NCI-H1417 treated with DMSO at 0.1 percent for 48 hours (cell line): Measurements from ENCODE around the gene SLIT1.

Experiments used
- DNase-seq: peaks from one replicate; lab custom pipeline; 2025; lab: John Stamatoyannopoulos, UW

SLIT1 gene

DNA sequence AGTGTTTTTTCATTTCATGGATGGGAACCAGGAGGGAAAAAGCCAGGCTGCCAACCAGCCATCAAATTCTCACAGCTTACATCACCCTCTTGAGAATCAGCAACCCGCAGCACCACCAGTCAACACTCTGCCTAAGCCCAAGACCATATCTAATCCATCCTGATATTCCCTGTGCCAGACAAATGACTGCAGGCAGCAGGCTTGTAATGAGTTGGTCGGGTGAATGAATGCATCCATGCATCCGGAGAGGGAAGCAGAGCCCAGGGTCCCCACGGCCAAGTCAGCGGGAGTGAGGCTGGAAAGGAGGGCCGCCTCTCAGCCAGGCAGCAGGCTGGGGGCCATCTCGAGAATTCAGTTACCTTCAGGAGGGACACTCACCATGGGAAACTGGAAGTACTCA, 46.9 kb downstream of the SLIT1 start:
- DNase-seq: no peak

GRCh38 chr10:97138174-97138573, 47.6 kb downstream of the SLIT1 start:
- no peak for DNase-seq

- DNase-seq: no peak
Observed at GRCh38 chr10:97136756-97137155, 49.0 kb downstream of the SLIT1 start.

DNA sequence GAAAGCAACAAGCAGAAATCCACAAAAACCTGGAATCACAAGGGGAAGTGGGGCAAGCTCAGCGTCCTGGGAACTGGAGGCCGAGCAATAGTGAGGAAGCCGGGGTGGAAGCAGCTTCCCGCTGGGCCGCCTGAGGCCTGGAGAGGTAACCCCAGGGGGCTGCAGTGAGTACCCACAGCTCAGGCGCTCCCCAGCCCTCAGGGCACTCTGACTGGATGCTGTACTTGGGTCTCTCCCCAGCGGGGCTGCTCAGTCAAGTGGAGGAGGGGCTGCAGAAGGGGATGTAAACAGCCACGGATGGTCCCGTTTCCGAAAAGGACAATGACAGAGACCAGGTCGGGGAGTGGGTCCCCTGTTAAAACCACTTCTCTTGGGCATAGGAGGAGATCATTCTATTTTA, 50.3 kb downstream of the SLIT1 start:
- DNase-seq: no peak

DNA sequence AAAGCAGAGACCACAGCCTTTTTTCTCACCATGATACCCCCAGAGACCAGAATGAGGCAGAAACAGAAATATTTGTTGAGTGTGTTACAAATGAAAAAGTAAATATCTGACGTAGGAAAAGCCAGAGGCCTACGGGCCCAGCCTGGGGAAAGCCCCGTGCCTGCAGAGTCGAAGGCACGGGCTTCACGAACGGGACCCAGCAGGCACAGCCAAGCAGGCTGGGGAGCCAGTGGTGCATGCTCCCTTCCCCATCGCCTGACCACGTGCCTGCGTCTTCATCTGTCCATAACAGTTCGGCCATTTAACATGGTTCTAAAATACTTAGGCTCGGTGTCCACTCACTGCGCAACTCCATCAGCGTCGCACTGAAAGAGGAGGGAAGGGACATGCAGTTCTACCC, 50.8 kb downstream of the SLIT1 start:
- DNase-seq: no peak

DNA sequence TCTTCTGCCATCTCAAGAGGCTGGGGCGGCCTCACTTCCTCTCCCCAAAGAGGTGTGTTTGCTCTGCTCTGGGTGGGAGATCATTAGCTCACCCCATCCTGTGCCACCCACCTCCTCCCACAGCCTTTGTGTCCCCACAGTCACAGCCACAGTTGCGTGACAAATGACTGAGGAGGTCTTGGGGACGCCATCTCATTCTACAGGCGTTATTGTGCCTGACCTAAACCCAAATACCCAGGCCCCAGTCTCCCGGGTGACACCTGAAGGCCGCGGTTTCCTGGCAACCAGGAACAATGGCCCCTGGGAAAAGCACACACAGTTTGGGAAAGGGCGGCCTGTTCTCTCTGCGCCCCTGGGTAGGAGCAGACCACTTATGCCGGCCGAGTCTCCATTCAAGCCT, 51.6 kb downstream of the SLIT1 start:
- DNase-seq: no peak

DNA sequence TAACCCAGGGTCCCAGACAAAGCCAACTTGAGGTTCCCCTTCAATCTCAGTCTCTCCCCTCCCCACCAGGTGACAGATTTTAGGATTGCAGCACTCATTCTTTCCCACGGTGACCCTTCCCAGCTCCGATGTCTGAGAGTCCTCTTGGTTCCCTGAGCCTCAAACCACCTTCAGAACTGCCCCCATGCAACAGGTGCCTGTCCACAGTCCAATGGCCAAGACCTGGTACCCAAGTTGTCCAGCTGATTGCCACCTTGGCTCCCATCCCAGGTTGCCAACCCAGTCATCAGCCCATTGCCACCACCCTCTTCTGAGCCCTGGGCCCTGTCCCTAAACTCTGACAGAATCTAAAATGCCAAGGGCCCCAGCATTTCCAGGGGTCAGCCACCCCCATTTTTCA, 53.5 kb downstream of the SLIT1 start:
- no peak for DNase-seq

DNA sequence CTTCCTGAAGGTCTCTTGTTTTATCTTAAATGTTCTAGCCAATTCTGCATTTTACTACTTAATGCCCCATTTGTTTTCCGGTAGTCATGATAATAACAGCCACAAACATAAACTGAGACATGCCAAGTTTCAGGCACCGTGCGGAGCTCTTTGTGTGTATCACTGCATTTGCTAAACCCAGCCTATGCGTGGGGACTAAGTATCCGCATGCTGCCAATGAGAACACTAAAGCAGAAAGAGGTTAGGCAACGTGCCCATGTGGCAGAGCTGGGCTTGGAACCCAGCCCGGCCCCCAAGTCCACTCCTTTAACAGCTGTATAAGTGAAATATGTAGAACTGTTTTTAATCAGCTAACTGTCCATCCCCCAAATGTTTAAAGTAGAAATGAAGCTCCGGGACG, 54.1 kb downstream of the SLIT1 start:
- DNase-seq: no peak

DNA sequence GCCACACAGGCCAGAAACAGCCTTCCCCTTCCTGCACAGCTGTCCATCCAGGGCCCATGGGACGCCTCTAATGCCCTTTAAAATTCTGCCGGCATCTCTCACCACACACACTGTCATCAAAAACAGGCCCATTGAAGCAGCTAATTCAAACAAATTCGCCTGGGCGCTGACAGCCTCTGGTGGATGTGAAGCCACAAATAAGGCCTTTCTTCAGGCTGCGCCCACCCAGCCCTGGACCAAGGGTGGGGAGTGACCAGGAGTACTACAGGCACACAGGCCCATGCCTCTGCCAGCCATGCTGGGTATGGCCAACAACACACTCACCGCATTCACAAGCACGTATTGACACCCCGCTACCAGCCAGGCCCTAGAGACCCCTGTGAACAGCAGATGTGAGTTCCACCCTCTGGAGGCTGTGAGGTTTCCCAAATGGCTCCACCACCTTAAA, 54.6 kb downstream of the SLIT1 start:
- no peak for DNase-seq

DNA sequence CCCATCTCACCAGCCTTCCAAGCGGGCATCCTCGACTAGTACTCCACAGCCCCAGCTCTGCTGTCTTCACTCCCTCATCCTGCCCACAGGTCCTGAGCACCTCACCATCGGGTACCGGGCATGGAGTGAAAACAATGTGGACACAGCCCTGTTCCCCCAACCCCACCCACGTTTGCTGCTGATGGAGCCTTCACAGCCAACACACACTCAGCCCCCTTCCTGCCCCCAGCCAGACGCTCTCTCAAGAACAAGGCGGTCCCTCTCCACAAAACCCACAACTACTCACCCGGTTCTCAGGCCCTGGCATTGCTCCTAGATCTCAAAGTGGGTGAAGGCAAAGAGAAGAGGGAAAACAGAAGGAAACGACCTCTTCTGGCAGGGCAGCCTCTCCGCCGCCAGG, 56.1 kb downstream of the SLIT1 start:
- no peak for DNase-seq

DNA sequence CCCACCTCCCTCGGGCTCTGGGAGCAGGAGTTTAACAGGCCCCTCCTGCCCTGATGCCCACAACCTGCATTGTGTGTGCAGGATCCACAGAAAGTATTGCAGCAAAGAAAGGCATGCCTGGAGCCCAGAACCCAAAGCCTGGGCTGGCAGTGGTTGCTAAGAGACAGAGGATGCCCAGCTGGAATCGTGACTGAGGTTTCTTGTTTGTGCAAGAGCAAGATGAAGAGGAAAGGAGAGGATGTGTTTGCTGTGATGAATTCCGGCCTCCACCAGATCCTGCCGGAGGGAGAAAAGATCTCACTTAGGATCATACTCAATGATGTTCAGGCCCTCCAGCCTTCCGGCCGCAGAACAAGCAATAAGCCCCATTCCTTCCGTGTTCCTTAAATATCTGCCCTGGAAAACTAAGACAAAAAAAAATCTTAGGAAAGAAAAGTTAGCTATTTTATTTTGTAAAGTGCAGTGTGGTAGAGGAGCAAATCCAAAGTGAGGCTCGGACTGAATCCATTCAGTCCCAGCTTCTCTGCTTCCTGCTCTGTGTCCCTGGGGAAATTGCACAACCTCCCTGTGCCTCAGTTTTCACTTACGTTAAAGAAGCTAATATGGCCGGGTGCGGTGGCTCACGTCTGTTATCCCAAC, 57.1 kb downstream of the SLIT1 start:
- peak; percentile 24 for DNase-seq

GRCh38 chr10:97128039-97128492, 57.7 kb downstream of the SLIT1 start:
- no peak for DNase-seq

- no peak for DNase-seq
Observed at GRCh38 chr10:97127509-97127908, 58.2 kb downstream of the SLIT1 start.

GRCh38 chr10:97124211-97124610, 61.5 kb downstream of the SLIT1 start:
- DNase-seq: no peak

GRCh38 chr10:97123765-97124164, 62.0 kb downstream of the SLIT1 start:
- DNase-seq: no peak

GRCh38 chr10:97121041-97121440, 64.7 kb downstream of the SLIT1 start:
- DNase-seq: no peak

DNA sequence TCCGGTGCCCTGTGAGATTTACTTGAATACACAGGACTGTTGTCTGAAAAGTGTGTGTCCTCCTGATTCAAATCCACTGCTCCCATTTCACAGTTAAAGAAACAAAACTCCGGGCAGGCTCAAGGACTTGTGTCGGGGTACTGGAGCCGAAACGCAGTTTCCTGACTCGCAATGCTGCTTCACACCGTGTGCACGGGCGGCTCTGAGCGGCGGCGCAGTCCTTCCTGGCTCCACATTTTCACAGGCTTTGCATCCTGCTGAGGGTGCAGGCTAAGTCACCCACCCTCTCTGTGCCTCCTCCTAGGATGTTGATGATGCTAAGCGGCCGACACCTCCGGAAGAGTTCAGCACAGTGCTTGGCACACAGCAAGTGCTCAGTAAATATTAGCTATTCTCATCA, 65.4 kb downstream of the SLIT1 start:
- DNase-seq: no peak

DNA sequence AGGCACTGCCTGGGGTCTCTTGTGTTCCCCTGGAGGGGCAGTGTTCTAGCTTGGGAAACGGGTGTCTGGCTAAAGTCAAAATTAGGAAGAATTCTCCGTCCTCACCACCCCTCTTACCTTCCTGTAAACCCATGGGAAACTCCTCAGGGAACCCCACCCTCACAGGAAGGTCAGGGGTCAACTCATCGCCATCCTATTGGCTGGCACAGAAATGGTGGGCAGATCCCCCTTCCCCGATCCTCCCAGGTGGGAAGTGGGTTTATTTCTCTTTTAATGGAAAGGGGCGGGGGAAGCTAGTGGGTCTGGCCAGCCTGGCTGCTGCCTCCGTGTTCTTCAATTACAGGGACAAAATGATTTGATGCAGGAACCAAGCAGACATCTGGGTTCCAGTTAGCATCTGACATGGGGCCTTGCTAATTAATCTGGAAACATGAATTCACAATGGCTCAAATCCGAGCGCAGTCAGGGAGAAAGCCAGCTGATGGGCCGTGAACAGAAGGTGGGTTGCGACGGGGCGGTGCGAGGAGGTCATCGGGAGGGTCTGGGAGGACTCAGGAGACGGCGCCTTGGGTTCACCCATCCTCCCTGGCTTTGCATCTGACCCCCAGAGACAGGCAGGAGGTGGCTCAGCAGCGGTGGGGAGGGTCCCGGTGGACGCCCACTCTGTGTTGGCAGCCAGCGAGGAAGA, 66.6 kb downstream of the SLIT1 start:
- no peak for DNase-seq

DNA sequence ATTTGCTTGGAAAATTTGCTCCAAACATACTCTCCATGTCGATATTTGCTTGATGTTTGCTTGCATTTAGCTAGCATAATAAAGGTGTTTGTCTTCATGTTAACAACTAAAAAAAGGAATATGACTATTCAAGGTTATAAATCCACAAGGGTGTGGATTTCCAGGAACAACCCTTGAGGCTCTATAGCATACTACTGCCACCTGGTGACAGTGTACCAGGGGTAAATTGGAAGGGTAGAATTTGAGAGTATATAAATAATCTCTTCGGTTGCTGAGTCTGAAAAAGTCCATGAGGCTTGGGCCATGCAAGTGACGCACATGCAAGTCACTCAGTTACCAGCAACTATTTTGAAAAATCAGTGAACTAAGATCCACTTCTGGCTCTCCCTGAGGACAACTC, 68.4 kb downstream of the SLIT1 start:
- no peak for DNase-seq

GRCh38 chr10:97116462-97117162, 69.1 kb downstream of the SLIT1 start:
- no peak for DNase-seq

- no peak for DNase-seq
Observed at GRCh38 chr10:97115846-97116245, 69.9 kb downstream of the SLIT1 start.

DNA sequence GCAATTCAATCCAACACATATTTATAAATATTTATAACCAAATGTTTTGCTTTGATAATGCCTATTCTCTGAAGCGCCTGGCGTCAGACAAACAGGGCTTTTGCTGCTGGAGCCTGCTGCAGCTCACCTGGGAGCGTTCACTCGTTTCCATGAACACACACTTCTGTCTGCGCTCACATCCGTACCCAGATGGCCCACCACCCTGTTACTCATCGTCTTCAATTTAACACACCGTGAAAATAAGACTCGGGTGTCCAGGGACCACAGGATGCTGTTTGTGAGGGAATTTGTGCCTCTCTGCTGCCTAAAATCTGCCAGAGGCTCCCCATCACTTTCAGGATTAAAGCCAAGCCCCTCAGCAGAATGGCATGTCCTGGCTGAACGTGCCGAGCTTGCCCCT, 74.1 kb downstream of the SLIT1 start:
- DNase-seq: no peak

DNA sequence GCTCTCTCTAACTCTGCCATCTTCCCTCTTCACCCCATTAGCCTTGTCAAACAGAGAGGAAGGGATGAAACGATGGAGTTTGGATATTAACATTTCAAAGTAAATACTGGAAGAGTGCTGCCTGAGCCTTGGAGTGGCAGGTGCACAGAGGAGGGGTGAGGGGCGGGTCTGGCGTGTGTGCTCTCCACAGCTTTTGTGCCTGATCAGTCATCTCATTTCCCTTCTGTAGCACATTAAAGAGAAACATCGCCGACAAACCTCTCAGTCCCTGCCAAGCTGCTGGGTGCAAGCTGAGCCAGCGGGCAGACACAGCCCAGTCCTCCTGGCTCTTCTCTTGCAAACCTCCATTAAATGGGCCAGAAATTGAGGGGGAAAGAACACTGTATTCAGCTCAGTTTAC, 76.2 kb downstream of the SLIT1 start:
- peak; percentile 26 for DNase-seq
